NCI-H526 treated with DMSO at 0.1 percent for 48 hours (cell line): ENCODE measurements around the gene NFYB.

Source experiments
- DNase-seq: peaks from one replicate; lab custom pipeline; 2025; lab: John Stamatoyannopoulos, UW

NFYB gene

GRCh38 chr12:104155711-104156555 is 17.9 kb upstream of the NFYB start:
- no peak for DNase-seq

GRCh38 chr12:104154806-104155205 is 16.8 kb upstream of the NFYB start:
- DNase-seq = no peak

GRCh38 chr12:104154286-104154685 is 16.3 kb upstream of the NFYB start:
- no peak for DNase-seq

- no peak for DNase-seq
Measured at GRCh38 chr12:104152685-104153241, 14.8 kb upstream of the NFYB start.

GRCh38 chr12:104150416-104150815 is 12.4 kb upstream of the NFYB start:
- DNase-seq = no peak

- no peak for DNase-seq
Measured at GRCh38 chr12:104147346-104147745, 9.3 kb upstream of the NFYB start.

- DNase-seq = no peak
Measured at GRCh38 chr12:104143918-104144317, 5.9 kb upstream of the NFYB start.

- no peak for DNase-seq
Measured at GRCh38 chr12:104143002-104143401, 5.0 kb upstream of the NFYB start.

- no peak for DNase-seq
Measured at GRCh38 chr12:104142543-104142942, 4.5 kb upstream of the NFYB start.

- DNase-seq = no peak
Measured at GRCh38 chr12:104138797-104139152, 765 bp upstream of the NFYB start.

GRCh38 chr12:104137001-104137901 is 759 bp downstream of the NFYB start:
- peak; percentile 49 for DNase-seq

GRCh38 chr12:104136577-104136976 is 1.4 kb downstream of the NFYB start:
- peak; percentile 31 for DNase-seq

GRCh38 chr12:104134882-104135281 is 3.1 kb downstream of the NFYB start:
- no peak for DNase-seq

- no peak for DNase-seq
Measured at GRCh38 chr12:104133866-104134265, 4.1 kb downstream of the NFYB start.

- DNase-seq = no peak
Measured at GRCh38 chr12:104133321-104133720, 4.7 kb downstream of the NFYB start.

GRCh38 chr12:104132351-104132956 is 5.6 kb downstream of the NFYB start:
- no peak for DNase-seq

- no peak for DNase-seq
Measured at GRCh38 chr12:104131609-104132008, 6.4 kb downstream of the NFYB start.

- no peak for DNase-seq
Measured at GRCh38 chr12:104130760-104131159, 7.2 kb downstream of the NFYB start.

GRCh38 chr12:104126548-104126947 is 11.5 kb downstream of the NFYB start:
- peak; percentile 14 for DNase-seq

- DNase-seq = no peak
Measured at GRCh38 chr12:104122298-104122697, 15.7 kb downstream of the NFYB start.

- DNase-seq = no peak
Measured at GRCh38 chr12:104121001-104121400, 17.0 kb downstream of the NFYB start.

- DNase-seq = no peak
Measured at GRCh38 chr12:104115587-104115975, 22.4 kb downstream of the NFYB start.
